Activated T-cell treated with anti-CD3 and anti-CD28 coated beads, Interleukin-2, amount 50 U/mL, for 4 hours (primary cell): ENCODE data around the gene MINDY4. TPM values are rescaled to one million over a fixed set of nuclear protein-coding genes. Genes with fewer than 3 reads are reported as not detected.

Experiments used
- ATAC-seq, 2 donors: fragments of 200-7000 bp; cut with Tn5 transposase; one replicate each; pipeline ENCODE4 v1.10.0; 2021
- DNase-seq: peaks from one replicate; pipeline ENCODE4 v3.0.0-alpha.2; 2020
- H3K27me3 Mint-ChIP-seq: one replicate; pipeline ENCODE4 v1.8.0; 2021; ENCODE audit warnings: low read depth, mixed read lengths
- H3K36me3 Mint-ChIP-seq: one replicate; pipeline ENCODE4 v1.8.0; 2022; ENCODE audit warnings: mixed read lengths; ENCODE audit not compliant: insufficient read depth
- H3K4me1 Mint-ChIP-seq: one replicate; pipeline ENCODE4 v1.8.0; 2021; ENCODE audit warnings: low read depth, mixed read lengths
- H3K4me3 Mint-ChIP-seq: one replicate; pipeline ENCODE4 v1.8.0; 2021; ENCODE audit warnings: mild to moderate bottlenecking, moderate library complexity, mixed read lengths
- H3K9me3 Mint-ChIP-seq: one replicate; pipeline ENCODE4 v1.8.0; 2021; ENCODE audit warnings: mixed read lengths
- total RNA-seq, 3 donors: library from RNA; stranded (reverse); gene quantifications; one replicate each; pipeline ENCODE4 v1.2.1, GENCODE V29; 2021

The MINDY4 gene
- total RNA-seq, 3 donors from 2014 or later = 1.6 to 2.1 (median 1.7) TPM

DNA sequence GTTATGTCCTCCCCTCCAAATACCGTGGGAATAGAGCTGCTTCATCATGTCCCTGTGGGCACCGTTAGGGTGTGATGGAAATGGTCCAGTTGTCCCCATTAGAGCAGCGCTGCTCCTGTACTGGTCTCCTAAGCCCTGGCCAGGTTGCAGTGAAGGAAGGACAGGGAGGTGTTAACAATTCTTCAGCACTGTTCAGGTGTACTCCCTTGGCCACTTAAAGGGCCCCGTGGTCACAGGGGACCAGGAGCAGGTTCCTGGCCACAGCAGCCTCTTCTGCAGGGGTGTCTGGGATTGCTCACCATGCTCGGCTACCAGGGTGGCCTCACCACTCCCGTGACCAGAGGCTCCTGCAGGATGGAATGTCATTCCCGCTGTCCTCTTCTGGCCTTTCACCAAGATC lies 65.8 kb downstream of the MINDY4 start:
- Mint-ChIP-seq H3K4me3 (no peak overlapping the region), H3K27me3 (no peaks in the 10 kb centered on the region), H3K36me3 (peaks cover 9% of the 10 kb centered on the region), H3K9me3 (peaks cover 16% of the 10 kb centered on the region), H3K4me1 (no peaks in the 10 kb centered on the region)
- ATAC-seq = no peak
- no peak for DNase-seq

- peaks cover 16% of the 10 kb centered on the region for H3K9me3 Mint-ChIP-seq
- no peak for DNase-seq
- peaks cover 9% of the 10 kb centered on the region for H3K36me3 Mint-ChIP-seq
- no peak for ATAC-seq
- H3K4me1 Mint-ChIP-seq = no peaks in the 10 kb centered on the region
- no peaks in the 10 kb centered on the region for H3K27me3 Mint-ChIP-seq
- no peak overlapping the region for H3K4me3 Mint-ChIP-seq
Observed at GRCh38 chr7:30837581-30837980, 66.4 kb downstream of the MINDY4 start.

- DNase-seq = no peak
- H3K27me3 Mint-ChIP-seq = no peaks in the 10 kb centered on the region
- H3K9me3 Mint-ChIP-seq = peaks cover 13% of the 10 kb centered on the region
- H3K4me1 Mint-ChIP-seq = no peaks in the 10 kb centered on the region
- no peak for ATAC-seq
- no peak overlapping the region for H3K4me3 Mint-ChIP-seq
- H3K36me3 Mint-ChIP-seq = peaks cover 9% of the 10 kb centered on the region
Observed at GRCh38 chr7:30838008-30838407, 66.8 kb downstream of the MINDY4 start.

GRCh38 chr7:30840141-30841024 lies 69.2 kb downstream of the MINDY4 start:
- no peak overlapping the region for H3K4me3 Mint-ChIP-seq
- no peak for ATAC-seq
- H3K4me1 Mint-ChIP-seq = no peaks in the 10 kb centered on the region
- no peaks in the 10 kb centered on the region for H3K27me3 Mint-ChIP-seq
- no peaks in the 10 kb centered on the region for H3K36me3 Mint-ChIP-seq
- no peak for DNase-seq
- no peaks in the 10 kb centered on the region for H3K9me3 Mint-ChIP-seq

GRCh38 chr7:30841025-30841735 lies 70.0 kb downstream of the MINDY4 start:
- Mint-ChIP-seq H3K36me3 (no peaks in the 10 kb centered on the region), H3K27me3 (no peaks in the 10 kb centered on the region), H3K9me3 (no peaks in the 10 kb centered on the region), H3K4me3 (no peak overlapping the region), H3K4me1 (no peaks in the 10 kb centered on the region)
- ATAC-seq = no peak
- DNase-seq = no peak

DNA sequence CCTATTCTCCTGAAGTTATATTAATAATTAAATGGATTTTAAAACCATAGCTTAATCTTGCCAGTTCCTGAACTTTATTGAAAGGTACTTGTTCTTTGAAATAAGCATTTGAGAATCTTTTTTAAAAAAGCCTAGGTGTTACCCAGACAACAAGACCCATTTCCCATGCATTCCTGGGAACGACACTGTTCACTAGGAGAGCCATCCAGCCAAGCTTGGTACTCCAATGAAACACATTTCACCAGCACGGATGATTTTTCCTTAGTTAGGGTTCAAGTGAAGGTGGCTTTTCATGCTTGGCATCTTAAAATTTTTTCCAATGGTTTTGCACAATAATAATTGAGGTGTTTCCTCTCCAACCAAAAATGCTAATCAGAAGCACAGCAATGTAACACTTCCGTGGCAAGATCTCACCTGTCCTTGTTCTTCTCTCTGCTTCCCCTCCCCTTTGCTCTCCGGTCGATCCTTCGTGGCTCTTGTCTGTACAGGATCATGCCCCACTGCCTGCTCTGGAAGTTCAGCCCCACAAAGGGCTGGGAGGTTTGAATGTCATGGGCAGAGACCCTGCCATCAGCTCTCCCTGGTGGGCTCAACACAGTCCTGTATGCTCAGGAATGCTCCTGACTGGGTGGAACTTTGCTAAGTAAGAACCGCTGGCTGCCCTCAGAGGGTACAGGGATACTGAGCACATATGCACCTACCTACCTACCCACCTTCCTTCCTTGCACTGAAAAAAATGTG lies 70.8 kb downstream of the MINDY4 start:
- H3K27me3 Mint-ChIP-seq = no peaks in the 10 kb centered on the region
- no peak for ATAC-seq
- H3K36me3 Mint-ChIP-seq = no peaks in the 10 kb centered on the region
- H3K4me1 Mint-ChIP-seq = no peaks in the 10 kb centered on the region
- no peak overlapping the region for H3K4me3 Mint-ChIP-seq
- H3K9me3 Mint-ChIP-seq = no peaks in the 10 kb centered on the region
- DNase-seq = no peak

DNA sequence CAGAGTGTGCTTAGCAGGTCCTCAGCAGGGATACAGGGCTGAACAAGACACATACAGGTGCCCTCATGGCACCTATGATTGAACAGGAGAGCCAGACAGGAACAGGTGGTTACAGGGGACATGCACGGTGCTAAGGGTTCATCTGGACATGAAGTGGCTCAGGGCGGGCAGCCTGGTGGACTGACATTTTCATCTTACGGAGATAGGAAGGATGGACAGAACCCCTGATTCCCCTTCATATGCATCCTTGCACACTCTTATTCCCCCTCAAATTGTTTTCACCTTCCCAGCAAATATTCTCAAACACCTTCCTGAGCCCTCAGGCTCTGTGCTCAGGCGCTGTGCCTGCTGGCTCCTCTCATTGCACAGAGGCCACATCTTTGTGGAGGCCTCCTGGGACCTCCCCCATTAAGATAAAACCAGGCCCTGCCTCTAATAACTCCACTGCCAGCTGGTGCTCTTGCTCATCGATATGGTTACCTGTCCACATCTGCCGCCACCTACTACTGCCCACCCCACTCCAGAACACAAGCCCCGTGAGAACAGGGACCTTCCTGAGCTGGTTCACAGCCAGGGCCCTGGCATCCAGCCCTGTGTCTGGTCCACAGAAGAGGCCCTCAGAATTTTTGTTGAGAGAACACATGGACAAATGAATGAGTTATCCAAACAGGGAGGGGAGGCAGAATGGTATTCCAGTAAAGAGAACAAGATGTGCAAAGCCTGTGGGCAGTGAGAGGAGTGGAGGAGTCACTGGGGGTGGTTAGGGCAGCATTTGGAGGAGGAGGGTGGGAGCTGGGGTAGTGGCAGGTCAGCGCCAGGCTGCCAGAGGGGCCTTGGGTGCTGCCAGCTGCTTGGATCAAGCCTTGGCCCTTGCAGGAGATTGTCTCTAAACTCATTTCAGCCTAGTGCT lies 71.6 kb downstream of the MINDY4 start:
- H3K4me3 Mint-ChIP-seq = no peak overlapping the region
- no peaks in the 10 kb centered on the region for H3K4me1 Mint-ChIP-seq
- H3K36me3 Mint-ChIP-seq = no peaks in the 10 kb centered on the region
- DNase-seq (no peak), ATAC-seq (no peak)
- H3K27me3 Mint-ChIP-seq = no peaks in the 10 kb centered on the region
- H3K9me3 Mint-ChIP-seq = no peaks in the 10 kb centered on the region

DNA sequence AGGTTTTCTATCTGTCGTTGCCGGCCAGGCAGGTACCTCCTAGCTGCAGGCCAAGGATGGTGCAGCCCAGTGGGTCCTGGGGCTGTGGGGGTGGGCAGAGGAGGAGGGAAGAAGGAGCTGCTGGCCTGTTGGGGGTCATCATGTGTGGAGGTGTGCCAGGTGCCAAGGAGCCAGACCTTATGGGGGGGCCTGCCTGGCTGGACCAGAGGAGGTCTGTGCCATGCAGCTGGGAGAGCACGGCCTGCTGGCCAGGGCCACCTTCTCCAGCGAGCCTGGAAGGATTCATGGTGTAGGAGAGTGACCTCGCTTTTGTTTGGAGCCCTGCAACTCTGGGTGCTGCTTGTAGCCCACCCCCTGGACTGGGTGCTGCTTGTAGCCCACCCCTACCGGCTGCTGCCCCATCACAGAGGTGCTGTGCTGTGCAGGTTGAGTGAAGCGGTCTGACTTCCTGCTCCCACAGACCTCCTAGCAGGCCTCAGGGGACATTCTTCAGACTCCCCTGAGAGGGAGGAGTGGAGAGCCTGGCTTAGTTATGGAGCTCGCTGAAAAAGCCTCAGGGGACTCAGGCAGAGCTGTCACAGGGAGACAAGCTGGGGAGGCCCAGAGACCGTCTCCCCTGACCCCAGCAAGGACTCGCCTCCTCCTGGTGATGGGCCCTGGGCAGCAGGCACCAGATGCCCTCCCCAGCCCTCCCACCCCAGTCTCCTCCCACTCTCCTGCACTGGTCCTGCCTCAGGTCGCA lies 72.7 kb downstream of the MINDY4 start:
- no peaks in the 10 kb centered on the region for H3K27me3 Mint-ChIP-seq
- ATAC-seq (no peak), DNase-seq (no peak)
- no peaks in the 10 kb centered on the region for H3K4me1 Mint-ChIP-seq
- no peak overlapping the region for H3K4me3 Mint-ChIP-seq
- H3K36me3 Mint-ChIP-seq = no peaks in the 10 kb centered on the region
- H3K9me3 Mint-ChIP-seq = no peaks in the 10 kb centered on the region

DNA sequence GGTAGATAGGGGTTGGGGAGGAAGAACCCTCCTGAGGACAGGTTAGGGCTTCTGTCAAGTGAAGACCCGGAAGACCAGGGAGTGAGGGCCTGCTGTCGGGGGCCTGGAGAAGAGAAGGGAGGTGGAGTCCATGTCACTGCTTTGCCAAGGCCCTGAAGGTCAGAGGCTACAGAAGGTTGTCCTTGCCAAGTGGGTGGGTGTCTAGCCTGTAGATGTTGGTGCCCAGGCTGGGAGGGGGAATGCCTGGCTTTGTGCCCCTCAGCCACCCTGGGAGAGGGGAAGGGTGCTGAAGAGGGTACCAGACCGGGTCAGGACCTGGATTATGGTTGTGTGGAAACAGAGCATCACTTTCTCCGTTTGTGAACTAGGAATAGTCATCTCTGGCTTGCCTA lies 73.3 kb downstream of the MINDY4 start:
- Mint-ChIP-seq H3K4me3 (no peak overlapping the region), H3K27me3 (no peaks in the 10 kb centered on the region), H3K36me3 (no peaks in the 10 kb centered on the region), H3K9me3 (no peaks in the 10 kb centered on the region), H3K4me1 (no peaks in the 10 kb centered on the region)
- no peak for DNase-seq
- ATAC-seq = no peak

GRCh38 chr7:30844916-30845315 lies 73.7 kb downstream of the MINDY4 start:
- no peaks in the 10 kb centered on the region for H3K27me3 Mint-ChIP-seq
- DNase-seq = no peak
- H3K4me3 Mint-ChIP-seq = no peak overlapping the region

GRCh38 chr7:30845426-30846135 lies 74.4 kb downstream of the MINDY4 start:
- DNase-seq = no peak
- no peak for ATAC-seq
- Mint-ChIP-seq H3K4me1 (no peaks in the 10 kb centered on the region), H3K36me3 (no peaks in the 10 kb centered on the region), H3K27me3 (no peaks in the 10 kb centered on the region), H3K4me3 (no peak overlapping the region), H3K9me3 (no peaks in the 10 kb centered on the region)

More at GRCh38 chr7:30844916-30845315, 73.7 kb downstream of the MINDY4 start:
- no peaks in the 10 kb centered on the region for H3K9me3 Mint-ChIP-seq
- H3K4me1 Mint-ChIP-seq = no peaks in the 10 kb centered on the region
- no peak for ATAC-seq
- H3K36me3 Mint-ChIP-seq = no peaks in the 10 kb centered on the region

- ATAC-seq = no peak
- Mint-ChIP-seq H3K4me3 (no peak overlapping the region), H3K36me3 (no peaks in the 10 kb centered on the region), H3K4me1 (no peaks in the 10 kb centered on the region), H3K9me3 (no peaks in the 10 kb centered on the region), H3K27me3 (no peaks in the 10 kb centered on the region)
- DNase-seq = no peak
Observed at GRCh38 chr7:30846378-30846777, 75.2 kb downstream of the MINDY4 start.
